Glutamatergic neuron (in vitro differentiated cells): Measurements from ENCODE around the gene GLB1L3. TPM values are rescaled to one million over a fixed set of nuclear protein-coding genes. Genes with fewer than 3 reads are reported as not detected.
"Not testable (repeated sequence)": the region's sequence is repeated elsewhere in the genome, so short reads cannot be mapped to it uniquely, and the experiment has no call there.

Source experiments
- DNase-seq: peaks from one replicate; pipeline ENCODE4 v3.0.0; 2022
- H3K27ac Mint-ChIP-seq: one replicate; pipeline ENCODE4 v1.8.0; 2020; ENCODE audit warnings: mild to moderate bottlenecking, mixed read lengths, inconsistent platforms; ENCODE audit not compliant: unreplicated experiment
- H3K27me3 Mint-ChIP-seq: one replicate; pipeline ENCODE4 v1.8.0; 2020; ENCODE audit warnings: mild to moderate bottlenecking, moderate library complexity, mixed read lengths, inconsistent platforms; ENCODE audit not compliant: unreplicated experiment
- H3K36me3 Mint-ChIP-seq: one replicate; pipeline ENCODE4 v1.8.0; 2020; ENCODE audit warnings: mild to moderate bottlenecking, mixed read lengths, inconsistent platforms; ENCODE audit not compliant: unreplicated experiment
- H3K4me1 Mint-ChIP-seq: one replicate; pipeline ENCODE4 v1.8.0; 2020; ENCODE audit warnings: mild to moderate bottlenecking, low read depth, mixed read lengths, inconsistent platforms; ENCODE audit not compliant: unreplicated experiment
- H3K4me3 Mint-ChIP-seq: one replicate; pipeline ENCODE4 v1.8.0; 2020; ENCODE audit warnings: mild to moderate bottlenecking, mixed read lengths, inconsistent platforms; ENCODE audit not compliant: unreplicated experiment
- H3K9me3 Mint-ChIP-seq: one replicate; pipeline ENCODE4 v1.8.0; 2020; ENCODE audit warnings: mild to moderate bottlenecking, moderate library complexity, mixed read lengths, inconsistent platforms; ENCODE audit not compliant: unreplicated experiment
- total RNA-seq: library from RNA; stranded (reverse); fragmentation: NEBNext Ultra II Directional; extraction: Animal tissue kit (Norgen Biotek cat#: 25700); gene quantifications from one replicate; pipeline ENCODE4 v1.2.1, GENCODE V29; 2021; ENCODE audit not compliant: unreplicated experiment
- TF ChIP-seq, protein P1 (sequence below): fragments of 200-600 bp; sonication (generic); IDR thresholded peaks from one replicate; pipeline ENCODE4 v1.5.0; 2021; ENCODE audit not compliant: partially characterized antibody, unreplicated experiment

The GLB1L3 gene
- total RNA-seq, 1 donor from 2014 or later: 0.83 TPM

- DNase-seq: no peak
- Mint-ChIP-seq H3K27ac (no peak overlapping the region), H3K27me3 (no peaks in the 10 kb centered on the region), H3K36me3 (peaks cover 4% of the 10 kb centered on the region), H3K4me1 (peaks cover 6% of the 10 kb centered on the region), H3K4me3 (no peak overlapping the region), H3K9me3 (no peaks in the 10 kb centered on the region)
- TF ChIP-seq, protein P1, sequence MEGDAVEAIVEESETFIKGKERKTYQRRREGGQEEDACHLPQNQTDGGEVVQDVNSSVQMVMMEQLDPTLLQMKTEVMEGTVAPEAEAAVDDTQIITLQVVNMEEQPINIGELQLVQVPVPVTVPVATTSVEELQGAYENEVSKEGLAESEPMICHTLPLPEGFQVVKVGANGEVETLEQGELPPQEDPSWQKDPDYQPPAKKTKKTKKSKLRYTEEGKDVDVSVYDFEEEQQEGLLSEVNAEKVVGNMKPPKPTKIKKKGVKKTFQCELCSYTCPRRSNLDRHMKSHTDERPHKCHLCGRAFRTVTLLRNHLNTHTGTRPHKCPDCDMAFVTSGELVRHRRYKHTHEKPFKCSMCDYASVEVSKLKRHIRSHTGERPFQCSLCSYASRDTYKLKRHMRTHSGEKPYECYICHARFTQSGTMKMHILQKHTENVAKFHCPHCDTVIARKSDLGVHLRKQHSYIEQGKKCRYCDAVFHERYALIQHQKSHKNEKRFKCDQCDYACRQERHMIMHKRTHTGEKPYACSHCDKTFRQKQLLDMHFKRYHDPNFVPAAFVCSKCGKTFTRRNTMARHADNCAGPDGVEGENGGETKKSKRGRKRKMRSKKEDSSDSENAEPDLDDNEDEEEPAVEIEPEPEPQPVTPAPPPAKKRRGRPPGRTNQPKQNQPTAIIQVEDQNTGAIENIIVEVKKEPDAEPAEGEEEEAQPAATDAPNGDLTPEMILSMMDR: no peak
Measured at GRCh38 chr11:134312807-134313206, 36.6 kb downstream of the GLB1L3 start.

- H3K4me3 Mint-ChIP-seq: no peak overlapping the region
- peaks cover under 1% of the 10 kb centered on the region for H3K9me3 Mint-ChIP-seq
- no peak overlapping the region for H3K27ac Mint-ChIP-seq
- no peaks in the 10 kb centered on the region for H3K27me3 Mint-ChIP-seq
- peaks cover 6% of the 10 kb centered on the region for H3K4me1 Mint-ChIP-seq
- DNase-seq: no peak
- peaks cover 5% of the 10 kb centered on the region for H3K36me3 Mint-ChIP-seq
- TF ChIP-seq, protein P1: no peak
Measured at GRCh38 chr11:134313379-134313778, 37.2 kb downstream of the GLB1L3 start.

DNA sequence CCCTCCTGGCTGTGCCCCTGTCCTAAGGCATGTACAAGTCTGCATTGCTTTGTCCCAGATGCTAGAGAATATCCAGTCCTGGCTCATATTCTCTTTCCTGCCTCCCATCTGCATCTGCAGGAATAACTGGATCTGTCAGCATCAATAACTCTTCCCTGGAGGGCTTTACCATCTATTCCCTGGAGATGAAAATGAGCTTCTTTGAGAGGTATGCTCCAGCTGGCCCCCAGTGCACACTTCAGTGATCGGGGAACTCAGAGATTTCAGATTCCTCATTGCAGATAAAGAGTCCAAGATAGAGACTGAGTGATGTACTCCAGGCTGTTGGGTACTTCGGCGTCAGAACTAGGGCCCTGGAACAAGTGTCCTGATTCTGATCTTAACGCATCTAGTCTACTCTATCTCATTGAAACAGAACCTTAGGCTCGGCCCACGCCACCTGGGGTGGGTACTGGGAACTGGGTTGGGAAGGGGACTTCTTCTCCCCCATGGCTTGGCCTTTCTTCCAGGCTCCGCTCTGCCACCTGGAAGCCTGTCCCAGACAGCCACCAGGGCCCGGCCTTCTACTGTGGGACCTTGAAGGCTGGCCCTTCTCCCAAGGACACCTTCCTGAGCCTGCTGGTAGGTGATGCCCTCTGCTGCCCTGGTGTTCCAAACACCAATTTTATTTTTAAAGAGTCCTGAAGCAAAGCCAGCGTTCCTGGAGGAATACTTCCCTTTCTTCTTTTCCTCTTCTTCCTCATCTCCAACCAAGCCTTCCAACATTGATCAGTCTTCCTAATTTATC, 37.8 kb downstream of the GLB1L3 start:
- H3K4me1 Mint-ChIP-seq: peaks cover 6% of the 10 kb centered on the region
- peaks cover 5% of the 10 kb centered on the region for H3K36me3 Mint-ChIP-seq
- no peak overlapping the region for H3K27ac Mint-ChIP-seq
- no peak overlapping the region for H3K4me3 Mint-ChIP-seq
- TF ChIP-seq, protein P1: no peak
- H3K9me3 Mint-ChIP-seq: peaks cover 2% of the 10 kb centered on the region
- no peak for DNase-seq
- no peaks in the 10 kb centered on the region for H3K27me3 Mint-ChIP-seq

DNA sequence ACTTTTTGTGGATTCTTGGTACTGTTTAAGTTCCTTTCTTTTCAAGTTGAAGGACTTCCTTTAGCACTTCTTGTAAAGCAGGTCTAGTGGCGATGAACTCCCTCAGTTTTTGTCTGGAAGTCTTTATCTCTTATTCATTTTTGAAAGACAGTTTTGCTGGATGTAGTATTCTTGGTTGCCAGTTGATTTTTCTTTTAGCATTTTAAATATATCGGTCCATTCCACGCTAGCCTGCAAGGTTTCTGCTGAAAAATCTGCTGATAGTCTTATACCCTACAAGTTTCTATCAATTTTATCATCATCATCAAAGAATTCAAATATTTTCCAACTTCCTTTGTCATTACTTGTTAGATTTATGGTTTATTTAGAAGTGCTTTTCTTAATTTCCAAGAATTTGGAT, 40.9 kb downstream of the GLB1L3 start:
- TF ChIP-seq, protein P1: no peak
- no peak for DNase-seq
- no peak overlapping the region for H3K4me3 Mint-ChIP-seq
- H3K4me1 Mint-ChIP-seq: peaks cover 6% of the 10 kb centered on the region
- peaks cover 2% of the 10 kb centered on the region for H3K9me3 Mint-ChIP-seq
- peaks cover 21% of the 10 kb centered on the region for H3K36me3 Mint-ChIP-seq
- no peak overlapping the region for H3K27ac Mint-ChIP-seq
- H3K27me3 Mint-ChIP-seq: no peaks in the 10 kb centered on the region

DNA sequence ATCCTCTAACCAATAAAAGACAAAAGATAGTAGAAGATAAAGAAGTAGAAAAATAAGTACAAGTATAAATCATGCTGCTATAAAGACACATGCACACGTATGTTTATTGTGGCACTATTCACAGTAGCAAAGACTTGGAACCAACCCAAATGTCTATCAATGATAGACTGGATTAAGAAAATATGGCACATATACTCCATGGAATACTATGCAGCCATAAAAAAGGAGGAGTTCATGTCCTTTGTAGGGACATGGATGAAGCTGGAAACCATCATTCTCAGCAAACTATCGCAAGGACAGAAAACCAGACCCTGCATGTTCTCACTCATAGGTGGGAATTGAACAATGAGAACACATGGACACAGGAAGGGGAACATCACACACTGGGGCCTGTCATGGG, 45.2 kb downstream of the GLB1L3 start:
- not testable (repeated sequence) for H3K4me1 Mint-ChIP-seq, H3K4me3 Mint-ChIP-seq, H3K9me3 Mint-ChIP-seq, H3K27ac Mint-ChIP-seq, DNase-seq, H3K27me3 Mint-ChIP-seq
- peaks cover 21% of the 10 kb centered on the region for H3K36me3 Mint-ChIP-seq
